ENCODE measurements around the gene LMX1B. TPM values are rescaled to one million over a fixed set of nuclear protein-coding genes. Genes with fewer than 3 reads are reported as not detected.
"Not testable (repeated sequence)": the region's sequence is repeated elsewhere in the genome, so short reads cannot be mapped to it uniquely, and the experiment has no call there.

LMX1B gene
- total and polyA plus RNA-seq, 7 donors: 0.12 to 1.4 (median 0.16) TPM; not detected in 2

GRCh38 chr9:126569036-126569435, 44.7 kb upstream of the LMX1B start:
- H3K27me3 ChIP-seq: peaks cover 0 to 34% (median 0%) of the 10 kb centered on the region in 3 donors
- TF ChIP-seq POLR2AphosphoS5 (IDR thresholded peaks at IDR 0.05): no peak
- TF ChIP-seq EP300 (IDR thresholded peaks at IDR 0.05): no peak
- TF ChIP-seq POLR2A (IDR thresholded peaks at IDR 0.05): no peak

GRCh38 chr9:126578029-126578428, 35.7 kb upstream of the LMX1B start:
- no peak for DNase-seq
- no peaks in the 10 kb centered on the region for H3K4me1 ChIP-seq
- no peaks in the 10 kb centered on the region for H3K9me3 ChIP-seq
- no peak overlapping the region for H3K4me3 ChIP-seq
- H3K36me3 ChIP-seq: no peaks in the 10 kb centered on the region
- 78 to 82% methylated on average over 6 of the region's 6 CpGs for WGBS, 2 donors
- TF ChIP-seq CTCF (IDR thresholded peaks at IDR 0.05) (no peak), POLR2A (IDR thresholded peaks at IDR 0.05) (no peak), POLR2AphosphoS5 (IDR thresholded peaks at IDR 0.05) (no peak), EP300 (IDR thresholded peaks at IDR 0.05) (no peak)
- H3K27ac ChIP-seq: no peak overlapping the region
- intact Hi-C loops (cut with DNase I): no loop called here
- peaks cover 0 to 13% (median 0%) of the 10 kb centered on the region in 3 donors for H3K27me3 ChIP-seq

More at GRCh38 chr9:126569036-126569435, 44.7 kb upstream of the LMX1B start:
- H3K4me3 ChIP-seq: no peak overlapping the region
- no peak for DNase-seq
- intact Hi-C loops (cut with DNase I): no loop called here
- WGBS, 2 donors: 95 to 96% methylated on average over 1 of the region's 1 CpG
- no peak overlapping the region for H3K27ac ChIP-seq
- H3K4me1 ChIP-seq: no peaks in the 10 kb centered on the region
- no peaks in the 10 kb centered on the region for H3K9me3 ChIP-seq
- H3K36me3 ChIP-seq: no peaks in the 10 kb centered on the region

- H3K4me3 ChIP-seq; DNase-seq; H3K36me3 ChIP-seq; H3K9me3 ChIP-seq; H3K27ac ChIP-seq; H3K4me1 ChIP-seq; intact Hi-C loops (cut with DNase I): not testable (repeated sequence)
- H3K27me3 ChIP-seq: peaks cover 0 to 22% (median 0%) of the 10 kb centered on the region in 3 donors
- 84 to 92% methylated on average over 5 of the region's 5 CpGs for WGBS, 2 donors
Measured at GRCh38 chr9:126580319-126580718, 33.4 kb upstream of the LMX1B start.

- H3K27me3 ChIP-seq: peaks cover 0 to 22% (median 0%) of the 10 kb centered on the region in 3 donors
Measured at GRCh38 chr9:126581893-126582292, 31.8 kb upstream of the LMX1B start.

GRCh38 chr9:126582427-126582826, 31.3 kb upstream of the LMX1B start:
- Histone ChIP-seq H3K27me3 (peaks cover 0 to 19% (median 0%) of the 10 kb centered on the region in 3 donors), H3K27ac (no peak overlapping the region), H3K4me3 (no peak overlapping the region), H3K9me3 (no peaks in the 10 kb centered on the region), H3K36me3 (no peaks in the 10 kb centered on the region), H3K4me1 (peaks cover 0 to 7% (median 4%) of the 10 kb centered on the region in 4 donors)
- 42 to 72% methylated on average over 7 of the region's 7 CpGs for WGBS, 2 donors
- no peak for DNase-seq
- TF ChIP-seq EP300 (IDR thresholded peaks at IDR 0.05) (no peak), CTCF (IDR thresholded peaks at IDR 0.05) (no peak), POLR2A (IDR thresholded peaks at IDR 0.05) (no peak), POLR2AphosphoS5 (IDR thresholded peaks at IDR 0.05) (no peak)
- intact Hi-C loops (cut with DNase I): no loop called here

More at GRCh38 chr9:126581893-126582292, 31.8 kb upstream of the LMX1B start:
- Histone ChIP-seq H3K36me3 (no peaks in the 10 kb centered on the region), H3K4me3 (no peak overlapping the region), H3K4me1 (peaks cover 0 to 2% (median under 1%) of the 10 kb centered on the region in 4 donors), H3K9me3 (no peaks in the 10 kb centered on the region), H3K27ac (no peak overlapping the region)
- TF ChIP-seq EP300 (IDR thresholded peaks at IDR 0.05) (no peak), CTCF (IDR thresholded peaks at IDR 0.05) (no peak), POLR2A (IDR thresholded peaks at IDR 0.05) (no peak), POLR2AphosphoS5 (IDR thresholded peaks at IDR 0.05) (no peak)
- intact Hi-C loops (cut with DNase I): no loop called here
- DNase-seq: no peak
- 43 to 61% methylated on average over 9 of the region's 9 CpGs for WGBS, 2 donors

Data from sigmoid colon (tissue), 7 donors.